Neuronal stem cell (in vitro differentiated cells): ENCODE results near the gene PEAR1.

Experiments used
- DNase-seq: peaks from one replicate; pipeline ENCODE4 v3.0.0-alpha.2; 2013; ENCODE audit warnings: low spot score
- H2AFZ ChIP-seq: one replicate; pipeline ENCODE4 v1.6.1; 2013; ENCODE audit warnings: mild to moderate bottlenecking, low read length, inconsistent platforms
- H2AK5ac ChIP-seq: 2 replicates; pipeline ENCODE4 v1.6.1; 2013; ENCODE audit warnings: low read depth, mild to moderate bottlenecking, inconsistent platforms, low read length, moderate library complexity, mixed read lengths
- H2BK120ac ChIP-seq: 2 replicates; pipeline ENCODE4 v1.6.1; 2013; ENCODE audit warnings: low read depth, mild to moderate bottlenecking, inconsistent platforms, low read length, moderate library complexity, mixed read lengths
- H2BK12ac ChIP-seq: one replicate; pipeline ENCODE4 v1.6.1; 2013; ENCODE audit warnings: low read length, inconsistent platforms
- H2BK15ac ChIP-seq: 2 replicates; pipeline ENCODE4 v1.6.1; 2013; ENCODE audit warnings: mild to moderate bottlenecking, low read length, inconsistent platforms, mixed read lengths
- H2BK5ac ChIP-seq: one replicate; pipeline ENCODE4 v1.6.1; 2013; ENCODE audit warnings: inconsistent platforms, mild to moderate bottlenecking, low read length, moderate library complexity
- H3K14ac ChIP-seq: one replicate; pipeline ENCODE4 v1.6.1; 2013; ENCODE audit warnings: low read length, inconsistent platforms
- H3K18ac ChIP-seq: 2 replicates; pipeline ENCODE4 v1.6.1; 2013; ENCODE audit warnings: low read length, inconsistent platforms
- H3K23ac ChIP-seq: 2 replicates; pipeline ENCODE4 v1.6.1; 2013; ENCODE audit warnings: low read depth, mild to moderate bottlenecking, mixed read lengths, low read length, inconsistent platforms; ENCODE audit not compliant: poor library complexity
- H3K27ac ChIP-seq: replicated peaks from 3 replicates; pipeline ENCODE4 v1.5.1; 2013; ENCODE audit warnings: low read length, inconsistent platforms
- H3K27me3 ChIP-seq, 3 experiments: 2 replicates each; pipeline ENCODE4 v1.6.1; 2013; ENCODE audit warnings: low read length in 3 of 3, mild to moderate bottlenecking in 2 of 3, inconsistent platforms in 1 of 3, low read depth in 1 of 3, mixed read lengths in 1 of 3, moderate library complexity in 1 of 3; ENCODE audit not compliant: control insufficient read depth in 3 of 3, insufficient read depth in 3 of 3
- H3K36me3 ChIP-seq, 2 donors: replicated peaks in 1 of 2; 2 replicates each; pipeline ENCODE4 v1.6.1; 2013; ENCODE audit warnings: low read length in 2 of 2; ENCODE audit not compliant: control insufficient read depth in 2 of 2, insufficient read depth in 2 of 2
- H3K4ac ChIP-seq: 2 replicates; pipeline ENCODE4 v1.6.1; 2013; ENCODE audit warnings: inconsistent platforms, mild to moderate bottlenecking, low read length, moderate library complexity
- H3K4me1 ChIP-seq, 2 donors: 1 replicate in 1 of 2; 2 replicates in 1 of 2; pipeline ENCODE4 v1.6.1; 2013; ENCODE audit warnings: low read length in 2 of 2, low read depth in 1 of 2; ENCODE audit not compliant: control insufficient read depth in 2 of 2, insufficient read depth in 1 of 2
- H3K4me2 ChIP-seq: one replicate; pipeline ENCODE4 v1.6.1; 2013; ENCODE audit warnings: mild to moderate bottlenecking, low read length, inconsistent platforms; ENCODE audit not compliant: insufficient read depth, poor library complexity, severe bottlenecking
- H3K4me3 ChIP-seq, 2 donors: 2 replicates each; pipeline ENCODE4 v1.5.1; 2013; ENCODE audit warnings: low read length in 2 of 2, mild to moderate bottlenecking in 2 of 2, inconsistent platforms in 1 of 2, moderate library complexity in 1 of 2
- H3K79me1 ChIP-seq: one replicate; pipeline ENCODE4 v1.6.1; 2013; ENCODE audit warnings: low read depth, mild to moderate bottlenecking, inconsistent platforms, low read length, moderate library complexity
- H3K9ac ChIP-seq: one replicate; pipeline ENCODE4 v1.6.1; 2013; ENCODE audit warnings: mild to moderate bottlenecking, low read depth, low read length, inconsistent platforms; ENCODE audit not compliant: poor library complexity
- H3K9me3 ChIP-seq, 2 donors: replicated peaks in 1 of 2; 2 replicates each; pipeline versions ENCODE3 to v1.6.1; 2013; ENCODE audit warnings: low read length in 2 of 2, mild to moderate bottlenecking in 2 of 2, inconsistent platforms in 1 of 2, low read depth in 1 of 2, mixed read lengths in 1 of 2, moderate library complexity in 1 of 2; ENCODE audit not compliant: control insufficient read depth in 2 of 2, insufficient read depth in 1 of 2
- H4K8ac ChIP-seq: one replicate; pipeline ENCODE4 v1.6.1; 2013; ENCODE audit warnings: low read depth, mild to moderate bottlenecking, inconsistent platforms, low read length, moderate library complexity
- H4K91ac ChIP-seq: one replicate; pipeline ENCODE4 v1.6.1; 2013; ENCODE audit warnings: low read length, low read depth, mild to moderate bottlenecking, inconsistent platforms; ENCODE audit not compliant: poor library complexity
- WGBS, 2 donors: extraction: QIAGEN DNeasy Blood & Tissue Kit; methylation state at CpG; one replicate each; pipeline ENCODE4 v1.1.7; 2013; ENCODE audit warnings: missing lambda C conversion rate in 2 of 2, mixed read lengths in 1 of 2; ENCODE audit not compliant: insufficient read length in 2 of 2, insufficient replicate concordance in 1 of 2; ENCODE audit errors: extremely low coverage in 2 of 2; 5-methylcytosine and 5-hydroxymethylcytosine counted together

The PEAR1 gene

GRCh38 chr1:156920233-156921052, 26.9 kb downstream of the PEAR1 start, which contains the start of gene LRRC71:
LRRC71 (plus strand) TSS chr1:156920632; CDS start chr1:156920804, 172 bp downstream.
- H2BK15ac ChIP-seq, result peak within 1 kb of the TSS; percentile 97
- no peak within 1 kb of the TSS for H4K8ac ChIP-seq
- H3K18ac ChIP-seq, result peak within 1 kb of the TSS; percentile 94
- peaks cover 1 to 5% of the 10 kb centered on the region in 2 donors for H3K4me1 ChIP-seq
- no peaks in the 10 kb centered on the region for H3K79me1 ChIP-seq
- no peak within 1 kb of the TSS for H4K91ac ChIP-seq
- H3K14ac ChIP-seq, result no peak within 1 kb of the TSS
- peak within 1 kb of the TSS; percentile 81 for H2AFZ ChIP-seq
- H2BK5ac ChIP-seq, result no peak within 1 kb of the TSS
- peak within 1 kb of the TSS; percentile 64 for H3K4me2 ChIP-seq
- peak within 1 kb of the TSS; percentile 82 for H3K9ac ChIP-seq
- no peak within 1 kb of the TSS for H3K27ac ChIP-seq
- peaks cover 38 to 63% (median 56%) of the 10 kb centered on the region in 3 experiments for H3K27me3 ChIP-seq
- H3K4me3 ChIP-seq, result peak within 1 kb of the TSS; percentile 22 to 53
- H3K36me3 ChIP-seq, result no peaks in the 10 kb centered on the region
- H3K4ac ChIP-seq, result no peak within 1 kb of the TSS
- H3K23ac ChIP-seq, result peak within 1 kb of the TSS; percentile 49
- no peak within 1 kb of the TSS for H2BK12ac ChIP-seq
- no CpG with 5 or more reads among the region's 71 CpGs for WGBS, 2 donors
- peaks cover 2 to 7% of the 10 kb centered on the region in 2 donors for H3K9me3 ChIP-seq
- DNase-seq, result peak; percentile 87
- no peak within 1 kb of the TSS for H2BK120ac ChIP-seq
- H2AK5ac ChIP-seq, result peak within 1 kb of the TSS; percentile 27

GRCh38 chr1:156921053-156921529, 27.6 kb downstream of the PEAR1 start:
- Histone ChIP-seq H3K27ac (no peak overlapping the region), H3K4me2 (no peak overlapping the region), H2AK5ac (no peak overlapping the region), H3K4me1 (peaks cover 1 to 5% of the 10 kb centered on the region in 2 donors), H2BK12ac (no peak overlapping the region), H4K8ac (no peak overlapping the region), H2AFZ (peak overlapping the region; percentile 81), H3K23ac (no peak overlapping the region), H3K27me3 (peaks cover 42 to 69% (median 61%) of the 10 kb centered on the region in 3 experiments), H3K14ac (no peak overlapping the region), H2BK120ac (no peak overlapping the region), H3K18ac (no peak overlapping the region), H3K4ac (no peak overlapping the region), H3K9me3 (peaks cover 2 to 9% of the 10 kb centered on the region in 2 donors), H3K9ac (no peak overlapping the region), H2BK5ac (no peak overlapping the region), H2BK15ac (no peak overlapping the region), H3K36me3 (no peaks in the 10 kb centered on the region), H3K4me3 (no peak overlapping the region), H3K79me1 (no peaks in the 10 kb centered on the region), H4K91ac (no peak overlapping the region)
- DNase-seq, result no peak
- WGBS, 2 donors, result no CpG with 5 or more reads among the region's 7 CpGs

- Histone ChIP-seq H2BK12ac (no peak overlapping the region), H3K4me2 (peak overlapping the region; percentile 64), H3K9me3 (peaks cover 2 to 8% of the 10 kb centered on the region in 2 donors), H3K14ac (no peak overlapping the region), H2BK15ac (no peak overlapping the region), H3K79me1 (no peaks in the 10 kb centered on the region), H3K23ac (peak overlapping the region; percentile 68), H2BK5ac (no peak overlapping the region), H3K27me3 (peaks cover 55 to 90% (median 81%) of the 10 kb centered on the region in 3 experiments), H3K9ac (no peak overlapping the region), H4K8ac (no peak overlapping the region), H3K4ac (no peak overlapping the region), H3K4me3 (no peak overlapping the region), H3K36me3 (no peaks in the 10 kb centered on the region), H3K18ac (peak overlapping the region; percentile 27), H3K27ac (no peak overlapping the region), H2BK120ac (no peak overlapping the region), H2AFZ (peak overlapping the region; percentile 69), H3K4me1 (peaks cover 6 to 7% of the 10 kb centered on the region in 2 donors), H4K91ac (no peak overlapping the region), H2AK5ac (peak overlapping the region; percentile 70)
- DNase-seq, result no peak
- WGBS, 2 donors, result no CpG with 5 or more reads among the region's 11 CpGs
Observed at GRCh38 chr1:156922986-156923669, 29.6 kb downstream of the PEAR1 start.
